ENCODE results near the gene WFDC1. TPM values are rescaled to one million over a fixed set of nuclear protein-coding genes. Genes with fewer than 3 reads are reported as not detected.

WFDC1 gene
- total and polyA plus RNA-seq, 2 of the 4 experiments (the other 2 are of a cell fraction): 4.7 to 6.8 TPM

DNA sequence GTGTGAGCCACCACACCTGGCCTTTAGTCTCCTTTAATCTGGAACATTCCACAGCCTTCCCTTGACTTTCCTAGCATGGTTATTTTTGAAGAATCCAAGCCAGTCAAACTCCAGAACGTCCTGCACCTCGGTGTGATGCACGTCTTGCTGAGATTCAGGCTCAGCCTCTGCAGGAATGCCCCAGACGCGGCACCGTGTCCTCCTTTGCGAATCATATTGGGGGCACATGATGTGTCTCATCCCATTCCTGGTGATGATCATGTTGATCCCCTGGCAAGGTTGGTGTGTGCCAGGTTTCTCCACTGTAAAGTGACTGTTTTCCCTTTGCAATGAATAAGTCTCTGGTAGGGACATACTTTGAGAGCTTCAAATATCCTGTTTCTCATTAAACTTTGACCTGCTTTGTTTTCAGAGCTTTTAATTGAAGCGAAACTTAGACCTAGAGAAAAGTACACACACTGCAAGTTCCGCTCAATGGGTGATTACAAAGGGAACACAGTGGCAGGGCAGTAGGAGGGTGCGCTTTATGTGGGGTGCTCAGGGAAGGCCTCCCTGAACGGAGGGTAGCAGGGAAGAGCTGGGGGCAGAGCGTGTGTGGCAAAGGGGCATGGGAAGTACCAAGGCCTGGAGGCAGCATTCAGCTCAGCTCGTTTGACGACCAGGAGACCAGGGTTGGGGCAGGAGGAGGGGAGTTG, 64.1 kb downstream of the WFDC1 start:
- H2BK20ac ChIP-seq (ENCODE audit: low read depth, low read length): no peak overlapping the region
- no peak overlapping the region for H2BK120ac ChIP-seq (ENCODE audit: low read depth, low read length)
- no peak overlapping the region for H2BK15ac ChIP-seq (ENCODE audit: low read depth, low read length)
- peaks cover 62% of the 10 kb centered on the region for H3K27me3 ChIP-seq (ENCODE audit: control insufficient read depth, insufficient read depth, low read length)
- intact Hi-C loops (cut with micrococcal nuclease): no loop called here
- in situ Hi-C loops (cut with MboI; ENCODE audit: low sequenced_read_pairs): no loop called here
- no TSS peak for BruUV-seq (replicated peaks)
- dilution Hi-C loops (cut with HindIII; ENCODE audit: low sequenced_read_pairs, unreplicated experiment): no loop called here
- H3K18ac ChIP-seq (ENCODE audit: low read depth, low read length): no peak overlapping the region
- H3K36me3 ChIP-seq (ENCODE audit: control insufficient read depth, insufficient read depth, low read length): no peaks in the 10 kb centered on the region
- H3K4me1 ChIP-seq (ENCODE audit: control insufficient read depth, insufficient read depth, low read length): peaks cover 3% of the 10 kb centered on the region; the same call in 1 of the 2 replicates
- H3K4me3 ChIP-seq (ENCODE audit: insufficient read depth, low read depth, low read length): no peak overlapping the region
- H4K8ac ChIP-seq (ENCODE audit: low read depth in 2 of 2, low read length in 2 of 2): no peak overlapping the region
- no peak for DNase-seq
- no peak overlapping the region for H3K56ac ChIP-seq (ENCODE audit: extremely low read depth, insufficient read depth, low read length)
- no peak for ATAC-seq (ENCODE audit: low read depth)
- no peak overlapping the region for H3K9ac ChIP-seq (ENCODE audit: low read depth, low read length)
- no peaks in the 10 kb centered on the region; the same call in 1 of the 2 replicates for H3K9me3 ChIP-seq (ENCODE audit: control insufficient read depth, insufficient read depth, low read length)
- 79% methylated on average over 9 of the region's 14 CpGs; no CpG with 5 or more reads in 1 of the 2 experiments for WGBS, 2 experiments (ENCODE audit: extremely low coverage in 2 of 2, insufficient read length in 1 of 2)
- no peak overlapping the region for H3K27ac ChIP-seq (ENCODE audit: insufficient read depth, low read length)
- H3K23ac ChIP-seq (ENCODE audit: low read depth, low read length): no peak overlapping the region
- no peak overlapping the region for H4K5ac ChIP-seq (ENCODE audit: low read depth, low read length)
- H3K14ac ChIP-seq (replicated peaks; ENCODE audit: low read depth, low read length): no peak overlapping the region
- no peak overlapping the region for H2AFZ ChIP-seq (replicated peaks; ENCODE audit: low read length, poor library complexity)
- no peak overlapping the region for H2AK5ac ChIP-seq (ENCODE audit: low read depth, low read length)
- no peak overlapping the region for H3K4me2 ChIP-seq (ENCODE audit: low read depth, low read length)
- H2AK9ac ChIP-seq (replicated peaks; ENCODE audit: low read depth, low read length, poor library complexity): peak overlapping the region; percentile 33
- no peaks in the 10 kb centered on the region for H3K79me1 ChIP-seq (ENCODE audit: low read depth in 1 of 2, low read length in 2 of 2)
- H3K4ac ChIP-seq (ENCODE audit: low read depth, low read length): no peak overlapping the region
- POLR2A ChIA-PET (ENCODE audit: unreplicated experiment): no interaction called here
- no peaks in the 10 kb centered on the region for H3K9me1 ChIP-seq (ENCODE audit: insufficient read depth, low read length)
- H4K91ac ChIP-seq (ENCODE audit: insufficient read depth, low read depth, low read length): no peak overlapping the region
- CTCF ChIA-PET: interaction anchor here (1.1 kb wide), 1 partner anchor 20 kb away, joined by 3 read pairs; no protein-coding TSS in a partner anchor
- H4K20me1 ChIP-seq (ENCODE audit: insufficient read depth, low read length): peaks cover 2% of the 10 kb centered on the region; the same call in 1 of the 2 replicates
- no peak for TF ChIP-seq RFX5 (IDR thresholded peaks at IDR 0.05; ENCODE audit: low read depth, low read length)
- TF ChIP-seq MAFK (IDR thresholded peaks at IDR 0.05; ENCODE audit: low read depth, low read length): no peak
- TF ChIP-seq POLR2A (IDR thresholded peaks at IDR 0.05; ENCODE audit: low read depth, low read length): no peak
- no peak for TF ChIP-seq SMC3 (IDR thresholded peaks at IDR 0.05; ENCODE audit: low read depth, low read length)
- no peak for TF ChIP-seq NFE2L2 (IDR thresholded peaks at IDR 0.05; ENCODE audit: low read depth, low read length)
- TF ChIP-seq CHD1 (IDR thresholded peaks at IDR 0.05; ENCODE audit: low read depth, low read length): no peak
- no peak for TF ChIP-seq CEBPB (IDR thresholded peaks at IDR 0.05; ENCODE audit: low read depth, low read length)
- TF ChIP-seq, protein P1, sequence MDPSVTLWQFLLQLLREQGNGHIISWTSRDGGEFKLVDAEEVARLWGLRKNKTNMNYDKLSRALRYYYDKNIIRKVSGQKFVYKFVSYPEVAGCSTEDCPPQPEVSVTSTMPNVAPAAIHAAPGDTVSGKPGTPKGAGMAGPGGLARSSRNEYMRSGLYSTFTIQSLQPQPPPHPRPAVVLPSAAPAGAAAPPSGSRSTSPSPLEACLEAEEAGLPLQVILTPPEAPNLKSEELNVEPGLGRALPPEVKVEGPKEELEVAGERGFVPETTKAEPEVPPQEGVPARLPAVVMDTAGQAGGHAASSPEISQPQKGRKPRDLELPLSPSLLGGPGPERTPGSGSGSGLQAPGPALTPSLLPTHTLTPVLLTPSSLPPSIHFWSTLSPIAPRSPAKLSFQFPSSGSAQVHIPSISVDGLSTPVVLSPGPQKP (IDR thresholded peaks at IDR 0.05; ENCODE audit: borderline replicate concordance, low read depth, low read length): no peak
- TF ChIP-seq MAZ (IDR thresholded peaks at IDR 0.05; ENCODE audit: borderline replicate concordance, low read depth, low read length): no peak
- no peak for TF ChIP-seq RCOR1 (IDR thresholded peaks at IDR 0.05; ENCODE audit: insufficient replicate concordance, low read length)
- no peak for TF ChIP-seq BHLHE40 (IDR thresholded peaks at IDR 0.05; ENCODE audit: low read depth, low read length)
- TF ChIP-seq FOS (IDR thresholded peaks at IDR 0.05; ENCODE audit: low read depth, low read length): no peak
- no peak overlapping the region for H2BK5ac ChIP-seq (ENCODE audit: low read depth, low read length, poor library complexity, severe bottlenecking)

Measured in IMR-90 (cell line).